ENCODE measurements around the gene NMNAT2. TPM values are rescaled to one million over a fixed set of nuclear protein-coding genes. Genes with fewer than 3 reads are reported as not detected.
A peak's percentile ranks its signal among the peaks of the same experiment; 100 is the strongest.

Gene NMNAT2
- total and polyA plus RNA-seq, 10 of the 15 experiments (the other 5 are each of a cell fraction or from before 2014, with no cell fraction given): 0.02 to 2.0 (median 0.60) TPM

DNA sequence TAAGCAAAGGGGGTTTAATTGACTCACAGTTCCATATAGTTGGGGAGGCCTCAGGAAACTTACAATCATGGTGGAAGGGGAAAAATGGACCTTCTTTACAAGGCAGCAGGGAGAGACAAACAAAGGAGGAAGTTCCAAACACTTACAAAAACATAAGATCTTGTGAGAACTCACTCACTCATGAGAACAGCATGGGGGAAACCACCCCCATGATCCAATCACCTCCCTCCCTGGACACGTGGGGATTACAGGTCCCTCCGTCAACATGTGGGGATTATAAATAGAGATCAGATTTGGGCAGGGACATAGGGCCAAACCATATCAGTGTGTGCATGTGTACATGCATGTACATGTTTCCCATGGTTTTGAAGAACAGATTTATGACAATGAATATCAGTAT lies 48.6 kb upstream of the NMNAT2 start:
- 0% methylated on average over 2 of the region's 2 CpGs for WGBS (ENCODE audit: insufficient coverage, insufficient replicate concordance, low lambda C conversion rate, missing lambda C conversion rate)
- intact Hi-C loops (cut with micrococcal nuclease; ENCODE audit: unreplicated experiment) (no loop called here), in situ Hi-C loops (cut with MboI) (no loop called here)
- peak overlapping the region; percentile 25; the same call in 1 of the 2 replicates for H2AFZ ChIP-seq (ENCODE audit: control insufficient read depth, low read depth, low read length)
- ChIA-PET SMC1A (ENCODE audit: uncharacterized antibody, unreplicated experiment) (interaction anchor here (1.2 kb wide), 2 partner anchors 43 to 148 kb away, joined by 3 to 4 read pairs; no protein-coding TSS in a partner anchor), CTCF (no interaction called here), POLR2A (no interaction called here), RAD21 (ENCODE audit: unreplicated experiment) (no interaction called here)
- no peak overlapping the region for H3K9ac ChIP-seq (ENCODE audit: control insufficient read depth, insufficient read depth, low read length)
- H3K27me3 ChIP-seq (replicated peaks in 1 of 2; ENCODE audit: control insufficient read depth in 2 of 2, insufficient read depth in 2 of 2, low read length in 1 of 2): no peaks in the 10 kb centered on the region
- H3K27ac ChIP-seq (ENCODE audit: control insufficient read depth, insufficient read depth): no peak overlapping the region
- FAIRE-seq (no peak), DNase-seq (ENCODE audit: low read depth, low spot score) (no peak), ATAC-seq (no peak)
- no TSS peak for BruUV-seq (replicated peaks)
- peaks cover 2% of the 10 kb centered on the region; the same call in 1 of the 2 replicates for H3K4me1 ChIP-seq (ENCODE audit: control insufficient read depth, insufficient read depth, low read length)
- H3K79me2 ChIP-seq (ENCODE audit: control insufficient read depth, insufficient read depth, low read length): no peaks in the 10 kb centered on the region
- no peaks in the 10 kb centered on the region for H4K20me1 ChIP-seq (ENCODE audit: control insufficient read depth, insufficient read depth)
- no peak overlapping the region for H3K4me3 ChIP-seq
- no peak overlapping the region for H3K4me2 ChIP-seq (ENCODE audit: control insufficient read depth, insufficient read depth)
- no peaks in the 10 kb centered on the region for H3K9me3 ChIP-seq (replicated peaks; ENCODE audit: control insufficient read depth, insufficient read depth, low read length)
- H3K36me3 ChIP-seq (ENCODE audit: control insufficient read depth in 2 of 2, insufficient read depth in 2 of 2, low read length in 1 of 2): no peaks in the 10 kb centered on the region
- TF ChIP-seq ZNF24 (IDR thresholded peaks at IDR 0.05) (no peak), MYC (IDR thresholded peaks at IDR 0.05; ENCODE audit: insufficient read depth, insufficient read length, insufficient replicate concordance, low read length, severe bottlenecking) (no peak), JUND (IDR thresholded peaks at IDR 0.05; ENCODE audit: low read depth, low read length) (no peak), E2F8 (IDR thresholded peaks at IDR 0.05; ENCODE audit: low read depth, partially characterized antibody) (no peak), CBFB (IDR thresholded peaks at IDR 0.05; ENCODE audit: low read depth) (no peak), CEBPZ (IDR thresholded peaks at IDR 0.05; ENCODE audit: low read depth, low read length) (no peak)
- TF ChIP-seq, protein P1, sequence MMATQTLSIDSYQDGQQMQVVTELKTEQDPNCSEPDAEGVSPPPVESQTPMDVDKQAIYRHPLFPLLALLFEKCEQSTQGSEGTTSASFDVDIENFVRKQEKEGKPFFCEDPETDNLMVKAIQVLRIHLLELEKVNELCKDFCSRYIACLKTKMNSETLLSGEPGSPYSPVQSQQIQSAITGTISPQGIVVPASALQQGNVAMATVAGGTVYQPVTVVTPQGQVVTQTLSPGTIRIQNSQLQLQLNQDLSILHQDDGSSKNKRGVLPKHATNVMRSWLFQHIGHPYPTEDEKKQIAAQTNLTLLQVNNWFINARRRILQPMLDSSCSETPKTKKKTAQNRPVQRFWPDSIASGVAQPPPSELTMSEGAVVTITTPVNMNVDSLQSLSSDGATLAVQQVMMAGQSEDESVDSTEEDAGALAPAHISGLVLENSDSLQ (IDR thresholded peaks at IDR 0.05): no peak
- TF ChIP-seq, protein P2, sequence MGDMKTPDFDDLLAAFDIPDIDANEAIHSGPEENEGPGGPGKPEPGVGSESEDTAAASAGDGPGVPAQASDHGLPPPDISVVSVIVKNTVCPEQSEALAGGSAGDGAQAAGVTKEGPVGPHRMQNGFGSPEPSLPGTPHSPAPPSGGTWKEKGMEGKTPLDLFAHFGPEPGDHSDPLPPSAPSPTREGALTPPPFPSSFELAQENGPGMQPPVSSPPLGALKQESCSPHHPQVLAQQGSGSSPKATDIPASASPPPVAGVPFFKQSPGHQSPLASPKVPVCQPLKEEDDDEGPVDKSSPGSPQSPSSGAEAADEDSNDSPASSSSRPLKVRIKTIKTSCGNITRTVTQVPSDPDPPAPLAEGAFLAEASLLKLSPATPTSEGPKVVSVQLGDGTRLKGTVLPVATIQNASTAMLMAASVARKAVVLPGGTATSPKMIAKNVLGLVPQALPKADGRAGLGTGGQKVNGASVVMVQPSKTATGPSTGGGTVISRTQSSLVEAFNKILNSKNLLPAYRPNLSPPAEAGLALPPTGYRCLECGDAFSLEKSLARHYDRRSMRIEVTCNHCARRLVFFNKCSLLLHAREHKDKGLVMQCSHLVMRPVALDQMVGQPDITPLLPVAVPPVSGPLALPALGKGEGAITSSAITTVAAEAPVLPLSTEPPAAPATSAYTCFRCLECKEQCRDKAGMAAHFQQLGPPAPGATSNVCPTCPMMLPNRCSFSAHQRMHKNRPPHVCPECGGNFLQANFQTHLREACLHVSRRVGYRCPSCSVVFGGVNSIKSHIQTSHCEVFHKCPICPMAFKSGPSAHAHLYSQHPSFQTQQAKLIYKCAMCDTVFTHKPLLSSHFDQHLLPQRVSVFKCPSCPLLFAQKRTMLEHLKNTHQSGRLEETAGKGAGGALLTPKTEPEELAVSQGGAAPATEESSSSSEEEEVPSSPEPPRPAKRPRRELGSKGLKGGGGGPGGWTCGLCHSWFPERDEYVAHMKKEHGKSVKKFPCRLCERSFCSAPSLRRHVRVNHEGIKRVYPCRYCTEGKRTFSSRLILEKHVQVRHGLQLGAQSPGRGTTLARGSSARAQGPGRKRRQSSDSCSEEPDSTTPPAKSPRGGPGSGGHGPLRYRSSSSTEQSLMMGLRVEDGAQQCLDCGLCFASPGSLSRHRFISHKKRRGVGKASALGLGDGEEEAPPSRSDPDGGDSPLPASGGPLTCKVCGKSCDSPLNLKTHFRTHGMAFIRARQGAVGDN (IDR thresholded peaks at IDR 0.05): no peak

Data from GM12878 (cell line).